GM18519 (cell line): ENCODE data around the gene FSTL4.
"Not testable (repeated sequence)": the region's sequence is repeated elsewhere in the genome, so short reads cannot be mapped to it uniquely, and the experiment has no call there.

ENCODE experiments used
- ATAC-seq: cut with Tn5 transposase; IDR thresholded peaks from one replicate; pipeline ENCODE4 v1.9.1; 2021; ENCODE audit warnings: mild to moderate bottlenecking, moderate library complexity; ENCODE audit not compliant: unreplicated experiment, low FRiP score

FSTL4 gene

DNA sequence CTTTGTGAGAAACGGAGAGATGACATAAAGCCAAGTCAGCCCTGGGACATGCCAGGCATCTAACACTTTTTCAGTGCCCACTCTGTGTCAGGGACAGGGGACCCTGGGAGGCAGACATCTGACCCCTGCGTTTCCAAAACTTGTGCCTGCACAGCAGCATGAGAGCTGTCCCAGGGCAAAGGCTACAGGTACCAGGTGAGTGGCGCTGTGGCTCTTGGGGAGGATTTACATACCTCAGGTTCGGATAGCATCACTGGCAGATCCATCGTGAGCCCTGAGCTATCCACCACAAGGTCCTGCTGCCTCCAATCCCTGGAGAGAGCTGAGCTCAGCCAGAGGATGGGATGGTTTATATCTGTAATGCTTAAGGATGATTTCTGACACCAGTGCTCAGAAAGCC is 52.4 kb downstream of the FSTL4 start:
- no peak for ATAC-seq

DNA sequence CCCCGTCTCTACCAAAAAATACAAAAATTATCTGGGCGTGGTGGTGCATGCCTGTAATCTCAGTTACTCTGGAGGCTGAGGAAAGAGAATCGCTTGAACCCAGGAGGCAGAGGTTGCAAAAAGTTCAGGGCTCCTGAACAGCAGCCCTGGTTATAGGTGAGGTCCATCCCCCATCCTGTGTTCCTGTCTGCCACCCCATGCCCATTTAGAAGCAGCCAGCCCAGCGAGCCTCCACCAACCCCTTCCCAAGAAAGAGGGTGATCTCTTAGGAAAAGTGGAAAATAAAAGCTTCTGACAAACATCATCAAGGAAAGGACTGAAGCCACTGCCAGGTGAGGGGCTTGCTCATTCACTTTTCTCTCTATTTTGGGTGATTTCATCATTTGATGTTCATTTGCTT is 55.8 kb downstream of the FSTL4 start:
- no peak for ATAC-seq

GRCh38 chr5:133554279-133554678 is 58.1 kb downstream of the FSTL4 start:
- no peak for ATAC-seq

DNA sequence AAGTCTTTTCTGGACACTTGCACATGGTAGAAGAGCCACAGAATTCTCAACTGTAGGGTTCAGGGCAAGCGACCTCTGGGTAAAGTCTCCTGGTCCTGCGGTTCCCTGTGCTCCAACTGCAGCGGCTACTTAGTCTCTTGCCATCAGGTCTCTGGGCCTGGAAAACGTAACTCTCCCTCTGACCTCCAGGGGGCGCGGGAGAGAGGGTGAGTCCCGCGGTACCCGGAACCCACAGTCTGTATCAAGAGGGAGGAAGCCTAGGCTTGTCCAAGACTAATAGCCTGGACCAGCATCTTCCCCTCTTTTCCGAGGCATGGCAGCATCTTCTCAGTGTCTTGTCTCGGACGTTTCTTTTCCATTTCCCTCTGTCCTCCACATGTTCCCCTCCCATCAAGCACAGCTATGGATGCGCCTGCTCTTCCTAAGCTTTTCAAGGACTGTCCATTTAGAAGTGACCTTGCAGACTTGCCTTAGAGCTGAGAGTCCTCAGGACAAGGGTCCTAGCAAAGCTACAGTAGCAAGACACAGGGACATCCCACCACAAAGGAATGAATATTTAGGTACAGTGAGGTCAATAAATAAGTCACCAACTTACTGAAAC is 59.3 kb downstream of the FSTL4 start:
- no peak for ATAC-seq

- ATAC-seq: no peak
These were observed 65.8 kb downstream of the FSTL4 start for GRCh38 chr5:133546500-133546899.

GRCh38 chr5:133544346-133544745 is 68.0 kb downstream of the FSTL4 start:
- ATAC-seq: no peak

GRCh38 chr5:133539818-133540217 is 72.5 kb downstream of the FSTL4 start:
- no peak for ATAC-seq

- no peak for ATAC-seq
These were observed 73.6 kb downstream of the FSTL4 start for GRCh38 chr5:133538718-133539117.

DNA sequence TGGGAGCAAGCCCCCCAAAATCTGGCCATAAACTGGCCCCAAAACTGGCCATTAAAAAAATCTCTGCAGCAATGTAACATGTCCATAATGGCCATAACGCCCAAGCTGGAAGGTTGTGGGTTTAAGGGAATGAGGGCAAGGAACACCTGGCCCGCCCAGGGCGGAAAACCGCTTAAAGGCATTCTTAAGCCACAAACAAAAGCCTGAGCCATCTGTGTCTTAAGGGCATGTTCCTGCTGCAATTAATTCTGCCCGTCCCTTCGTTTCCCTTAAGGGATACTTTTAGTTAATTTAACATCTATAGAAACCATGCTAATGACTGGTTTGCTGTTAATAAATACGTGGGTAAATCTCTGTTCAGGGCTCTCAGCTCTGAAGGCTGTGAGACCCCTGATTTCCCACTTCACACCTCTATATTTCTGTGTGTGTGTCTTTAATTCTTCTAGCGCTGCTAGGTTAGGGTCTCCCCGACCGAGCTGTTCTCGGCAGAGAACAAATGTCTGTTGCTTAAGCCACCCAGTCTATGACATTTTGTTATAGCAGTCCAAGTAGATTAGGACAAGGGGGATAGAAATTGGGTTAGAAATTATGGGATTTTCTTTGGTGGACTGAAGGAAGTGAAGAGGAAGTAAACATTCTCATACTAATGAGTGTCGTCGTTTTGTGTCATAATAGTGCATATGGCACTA is 77.0 kb downstream of the FSTL4 start:
- not testable (repeated sequence) for ATAC-seq

DNA sequence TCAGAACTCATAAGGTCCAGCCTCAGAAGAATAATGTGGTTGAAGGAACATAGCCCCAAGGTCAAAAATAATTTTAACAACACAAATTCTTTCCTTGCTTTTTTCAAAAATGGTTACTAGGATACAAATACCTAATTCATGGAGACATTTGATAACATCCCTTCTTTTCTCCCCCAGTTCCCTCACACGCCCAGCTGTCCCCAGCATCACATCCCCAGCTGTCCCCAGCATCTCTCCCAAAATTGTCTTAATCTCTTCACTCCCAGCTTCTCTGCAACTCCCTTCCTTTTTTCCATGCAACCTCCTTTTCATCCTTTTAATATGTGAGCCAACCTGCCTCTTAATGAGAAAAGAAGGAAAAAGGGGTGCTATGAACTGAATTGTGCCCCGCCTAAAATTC is 77.8 kb downstream of the FSTL4 start:
- no peak for ATAC-seq

- ATAC-seq: no peak
These were observed 78.8 kb downstream of the FSTL4 start for GRCh38 chr5:133533541-133533940.

DNA sequence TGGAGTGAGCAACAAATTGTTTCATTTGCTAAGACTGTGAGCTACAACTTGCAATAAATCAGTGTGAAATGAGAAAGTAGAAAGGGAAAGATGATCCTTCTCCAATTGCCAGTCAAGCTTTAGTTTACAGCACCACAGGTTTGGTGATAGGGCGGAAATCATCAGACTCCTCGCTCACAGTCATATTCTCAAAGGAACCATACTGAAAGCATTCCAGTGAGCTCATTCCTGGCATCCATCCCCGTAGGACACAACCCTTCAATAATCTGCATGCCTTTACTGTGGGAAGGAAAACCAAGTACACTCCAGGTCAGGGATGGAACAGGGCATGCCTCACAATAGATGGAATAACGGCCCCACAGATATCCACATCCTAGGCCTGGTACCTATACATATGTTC is 80.7 kb downstream of the FSTL4 start:
- ATAC-seq: no peak

GRCh38 chr5:133531178-133531577 is 81.2 kb downstream of the FSTL4 start:
- ATAC-seq: no peak

- ATAC-seq: no peak
These were observed 82.1 kb downstream of the FSTL4 start for GRCh38 chr5:133530270-133530669.

DNA sequence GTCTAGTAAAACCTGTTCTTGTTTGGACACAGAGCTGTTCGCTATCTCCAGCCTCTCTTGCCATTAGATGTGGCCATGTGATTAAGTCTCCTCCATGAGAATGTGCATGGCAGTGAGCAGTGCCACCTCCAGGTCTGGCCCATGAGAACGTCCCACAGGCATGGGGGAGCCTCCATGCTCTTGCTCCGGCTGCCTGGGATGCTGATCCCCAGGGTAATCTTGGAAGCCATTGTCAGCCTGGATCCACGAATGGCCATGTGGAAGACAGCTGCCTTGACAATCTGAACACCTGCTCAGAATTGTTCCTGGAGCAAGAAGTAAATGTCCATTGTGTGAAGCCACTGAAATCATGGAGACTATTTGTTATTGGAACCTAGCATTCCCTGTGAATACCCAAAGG is 83.5 kb downstream of the FSTL4 start:
- ATAC-seq: no peak

GRCh38 chr5:133527311-133527710 is 85.0 kb downstream of the FSTL4 start:
- no peak for ATAC-seq

DNA sequence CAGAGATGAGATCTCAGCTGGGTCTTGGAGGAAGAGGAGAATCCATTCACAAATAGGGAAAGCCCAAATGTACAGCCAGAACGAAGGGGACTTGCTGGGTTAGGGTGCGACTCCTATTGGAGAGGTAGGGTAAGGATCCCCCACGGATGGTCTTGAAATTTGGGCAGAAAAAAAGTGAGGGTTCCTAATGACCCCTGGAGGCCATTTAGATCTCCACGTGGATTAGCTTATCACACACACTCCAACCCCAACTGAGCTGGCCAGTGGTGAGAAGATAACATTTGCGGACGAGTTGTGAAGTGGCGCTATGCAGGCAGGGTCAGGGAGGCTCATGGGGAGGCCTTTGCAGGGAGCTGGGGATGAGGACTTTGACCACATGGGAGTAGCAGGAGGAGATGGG is 86.0 kb downstream of the FSTL4 start:
- ATAC-seq: no peak

DNA sequence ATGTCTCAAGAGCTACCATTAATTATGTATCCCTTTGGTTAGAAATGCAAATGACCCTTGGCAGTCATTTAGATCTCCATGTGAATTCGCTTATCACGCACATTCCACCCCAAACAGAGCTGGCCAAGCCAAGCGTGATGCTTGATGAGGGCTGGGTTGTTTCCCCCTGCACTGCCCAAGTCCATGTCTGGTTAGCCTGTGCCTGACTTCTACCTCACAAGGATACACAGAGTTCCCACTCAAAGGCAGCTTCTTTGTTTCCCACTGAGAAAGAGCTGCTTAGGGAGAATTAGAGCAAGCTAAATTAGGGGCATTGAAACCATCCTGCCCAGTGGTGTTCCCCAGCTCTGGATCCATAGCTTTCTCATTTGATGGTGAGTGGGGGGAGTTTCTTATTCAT is 87.2 kb downstream of the FSTL4 start:
- no peak for ATAC-seq

GRCh38 chr5:133524666-133525065 is 87.7 kb downstream of the FSTL4 start:
- no peak for ATAC-seq

GRCh38 chr5:133523961-133524586 is 88.3 kb downstream of the FSTL4 start:
- ATAC-seq: no peak

DNA sequence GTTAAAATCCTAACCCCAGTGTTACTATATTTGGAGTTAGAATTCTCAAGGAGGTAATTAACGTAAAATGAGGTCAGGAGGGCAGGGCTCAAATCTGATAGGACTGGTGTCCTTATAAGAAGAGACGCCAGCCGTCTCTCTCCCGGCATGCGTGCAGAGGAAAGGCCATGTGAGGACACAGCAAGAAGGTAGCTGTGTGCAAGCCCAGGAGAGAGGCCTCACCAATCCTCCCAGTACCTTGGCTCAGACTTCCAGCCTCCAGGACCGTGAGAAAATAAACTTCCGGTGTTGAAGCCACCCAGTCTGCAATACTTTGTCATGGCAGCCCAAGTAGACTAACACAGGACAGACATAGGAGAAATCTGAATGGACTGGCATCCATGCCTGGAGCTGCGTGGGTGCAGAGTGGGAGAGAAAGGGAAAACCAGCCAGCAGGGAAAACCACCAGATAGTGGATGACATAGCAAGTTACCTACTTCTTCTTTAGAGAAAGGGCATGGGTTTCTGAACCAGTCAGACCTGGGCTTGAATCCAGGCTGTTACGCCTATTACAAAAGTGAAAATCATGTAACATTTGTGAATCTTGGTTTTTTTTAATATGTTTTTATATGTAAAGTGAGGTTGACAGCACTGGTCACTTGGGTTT is 89.2 kb downstream of the FSTL4 start:
- no peak for ATAC-seq

- no peak for ATAC-seq
These were observed 90.5 kb downstream of the FSTL4 start for GRCh38 chr5:133521801-133522200.
